D721Med (cell line): Measurements from ENCODE around the gene IL17RC.
"Not testable (repeated sequence)": the region's sequence is repeated elsewhere in the genome, so short reads cannot be mapped to it uniquely, and the experiment has no call there.

Experiments
- DNase-seq: peaks from one replicate; pipeline ENCODE4 v3.0.0; 2011; ENCODE audit warnings: low spot score; ENCODE audit not compliant: insufficient read length
- FAIRE-seq: peaks from 2 replicates; lab custom pipeline; 2011; peaks lifted over from hg19 to GRCh38; lab: Jason Lieb, UNC
- CTCF ChIP-seq: IDR thresholded peaks from 2 replicates; pipeline ENCODE4 v1.5.1; 2012; ENCODE audit warnings: mild to moderate bottlenecking, control low read depth; ENCODE audit not compliant: insufficient read depth; ENCODE audit errors: missing control alignments

IL17RC gene

DNA sequence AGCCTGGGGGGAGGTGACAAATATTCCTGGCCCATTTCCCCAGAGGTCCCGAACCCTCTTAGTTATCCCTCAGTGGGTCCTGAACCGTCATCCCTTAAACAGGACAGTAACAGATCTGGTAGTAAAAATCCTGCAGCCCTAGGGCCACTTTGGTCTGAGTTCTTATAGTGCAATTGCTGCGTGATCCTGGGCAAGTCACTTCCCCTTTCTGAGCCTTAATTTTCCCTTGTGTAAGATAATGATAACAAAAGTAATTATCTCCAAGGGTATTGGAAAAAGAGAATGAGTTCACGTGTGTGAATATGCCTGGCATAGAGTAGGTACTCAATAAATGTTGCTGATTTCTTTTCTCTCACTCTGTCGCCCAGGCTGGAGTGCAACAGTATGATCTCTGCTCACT lies 29.4 kb upstream of the IL17RC start:
- FAIRE-seq = no peak
- no peak for DNase-seq
- no peak for TF ChIP-seq CTCF

GRCh38 chr3:9888540-9888939 lies 28.4 kb upstream of the IL17RC start:
- FAIRE-seq (no peak), DNase-seq (no peak)
- no peak for TF ChIP-seq CTCF

- DNase-seq (no peak), FAIRE-seq (no peak)
- TF ChIP-seq CTCF = no peak
Observed at GRCh38 chr3:9889405-9889804, 27.5 kb upstream of the IL17RC start.

DNA sequence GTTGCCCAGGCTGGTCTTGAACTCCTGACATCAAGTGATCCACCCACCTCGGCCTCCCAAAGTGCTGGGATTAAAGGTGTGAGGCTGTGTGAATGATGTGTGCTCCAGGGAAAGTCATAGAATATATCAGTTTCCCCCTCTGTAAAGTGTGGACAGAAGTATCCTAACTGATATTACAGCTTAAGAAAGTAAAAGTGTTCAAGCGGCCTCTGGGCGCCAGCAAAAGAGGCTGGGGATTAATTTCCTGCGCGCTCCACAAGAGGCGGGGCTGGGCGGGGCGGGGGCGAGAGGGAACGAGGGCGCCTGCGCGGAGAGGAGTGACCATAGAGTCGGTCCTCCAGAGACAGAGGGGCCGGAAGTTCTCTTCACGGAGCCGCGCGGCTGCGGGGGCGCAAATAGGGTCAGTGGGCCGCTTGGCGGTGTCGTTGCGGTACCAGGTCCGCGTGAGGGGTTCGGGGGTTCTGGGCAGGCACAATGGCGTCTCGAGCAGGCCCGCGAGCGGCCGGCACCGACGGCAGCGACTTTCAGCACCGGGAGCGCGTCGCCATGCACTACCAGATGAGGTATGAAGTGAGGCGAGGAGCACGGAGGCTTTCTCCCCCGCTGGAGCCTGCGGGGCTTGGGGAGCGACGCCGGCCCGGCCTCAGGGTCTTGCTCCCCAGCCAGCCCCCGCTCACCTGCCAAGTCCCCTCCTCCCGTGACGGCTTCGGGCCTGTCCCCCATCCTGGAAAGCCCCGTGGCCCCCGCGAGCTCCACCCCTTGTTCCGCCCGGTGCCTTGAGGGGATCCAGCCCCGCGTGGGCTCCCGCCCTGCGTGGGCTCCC lies 26.4 kb upstream of the IL17RC start, which contains the start of gene JAGN1:
Gene JAGN1, plus strand, starts transcription at position 362 of the 823 bp plus-strand sequence. Its CDS starts 113 bp downstream, at position 475.
- TF ChIP-seq CTCF = no peak
- no peak for FAIRE-seq
- peak; percentile 58 for DNase-seq

DNA sequence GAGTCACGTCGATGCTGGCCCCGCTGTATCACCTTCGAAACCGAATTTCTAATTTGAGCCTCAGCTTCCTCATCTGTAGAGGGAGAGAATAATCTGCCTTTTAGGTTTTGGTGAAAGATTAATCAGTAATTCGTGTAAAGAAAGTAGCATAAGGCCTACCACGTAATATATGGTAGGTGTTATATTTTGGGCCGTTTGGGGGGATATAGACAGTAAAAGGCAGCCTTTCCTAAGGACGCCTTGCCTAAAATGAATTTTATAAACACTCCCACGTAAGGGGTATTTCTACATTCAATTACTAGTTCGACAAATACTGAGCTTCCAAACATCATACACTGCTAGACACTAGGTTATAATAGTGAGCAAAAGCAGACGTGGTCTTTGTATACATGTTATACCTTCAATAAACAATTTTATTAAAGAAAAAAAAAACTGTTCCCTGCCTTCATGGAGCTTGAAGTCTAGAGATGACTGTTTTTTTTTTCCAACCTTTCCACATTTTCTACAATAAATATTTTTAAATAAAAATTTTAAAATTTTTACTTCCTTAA lies 25.8 kb upstream of the IL17RC start:
- TF ChIP-seq CTCF = no peak
- DNase-seq (no peak), FAIRE-seq (no peak)

GRCh38 chr3:9893739-9894138 lies 23.2 kb upstream of the IL17RC start:
- no peak for TF ChIP-seq CTCF
- DNase-seq = no peak
- no peak for FAIRE-seq

- FAIRE-seq, DNase-seq: not testable (repeated sequence)
Observed at GRCh38 chr3:9895715-9896114, 21.2 kb upstream of the IL17RC start.

DNA sequence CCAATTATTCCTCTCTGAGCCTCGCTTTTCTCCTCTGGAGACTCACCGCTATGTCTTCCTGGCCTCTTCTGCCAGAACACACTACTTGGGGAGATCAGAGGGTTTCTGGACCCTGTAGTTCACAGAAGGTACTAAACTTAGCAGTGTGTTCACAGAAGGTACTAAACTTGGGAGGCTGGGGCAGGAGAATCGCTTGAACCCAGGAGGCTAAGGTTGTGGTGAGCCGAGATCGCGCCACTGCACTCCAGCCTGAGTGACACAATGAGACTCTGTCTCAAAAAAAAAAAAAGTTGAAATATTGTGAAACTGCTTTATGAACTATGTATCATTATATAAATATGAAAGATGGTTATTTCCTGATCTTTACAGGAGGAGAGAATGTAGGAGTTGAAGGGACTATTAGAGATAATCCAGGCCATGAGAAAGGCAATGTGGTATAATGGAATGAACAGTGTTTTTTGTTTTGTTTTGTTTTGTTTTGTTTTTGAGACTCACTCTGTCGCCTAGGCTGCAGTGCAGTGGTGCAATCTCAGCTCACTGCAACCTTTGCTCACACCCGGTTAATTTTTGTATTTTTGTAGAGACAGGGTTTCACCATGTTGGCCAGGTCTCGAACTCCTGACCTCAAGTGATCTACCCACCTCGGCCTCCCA lies 20.0 kb upstream of the IL17RC start:
- FAIRE-seq, DNase-seq: not testable (repeated sequence)
